T-cell (primary cell): Measurements from ENCODE around the gene IGFBPL1. TPM values are rescaled to one million over a fixed set of nuclear protein-coding genes. Genes with fewer than 3 reads are reported as not detected.

Experiments
- ATAC-seq, 4 experiments: fragments of 200-7000 bp in 3 of 4; fragments of 150-1000 bp in 1 of 4; cut with Tn5 transposase; replicated peaks in 1 of 4; 1 replicate in 3 of 4; 2 replicates in 1 of 4; pipeline ENCODE4 v1.10.0; 2021; ENCODE audit warnings: moderate library complexity in 3 of 4, mild to moderate bottlenecking in 2 of 4, moderate number of reproducible peaks in 1 of 4
- CTCF ChIA-PET, 2 donors: fragments of 300-600 bp; sonication (Branson Sonifier 250); formaldehyde crosslinking; loops; one replicate each; lab custom pipeline; 2022; ENCODE audit warnings: antibody characterized with exemption in 2 of 2; lab: Charles Lee
- POLR2A ChIA-PET, 2 donors: fragments of 300-600 bp; sonication (Branson Sonifier 250); formaldehyde crosslinking; loops; one replicate each; lab custom pipeline; 2022; ENCODE audit warnings: antibody characterized with exemption in 2 of 2; lab: Charles Lee
- DNase-seq, 35 experiments: peaks; one replicate each; pipeline versions ENCODE4 v3.0.0 to v3.0.0-alpha.2; 2013 to 2023
- H3K27ac ChIP-seq: one replicate; pipeline ENCODE4 v1.5.1; 2013; ENCODE audit warnings: low read length
- H3K27me3 ChIP-seq, 2 experiments: replicated peaks in 1 of 2; 1 replicate in 1 of 2; 2 replicates in 1 of 2; pipeline versions ENCODE4 v1.6.1 to v1.7.0; 2013; ENCODE audit warnings: low read length in 1 of 2, mixed read lengths in 1 of 2; ENCODE audit not compliant: control insufficient read depth in 2 of 2, insufficient read depth in 2 of 2; ENCODE audit errors: extremely low read depth in 1 of 2
- H3K36me3 ChIP-seq, 2 donors: 1 replicate in 1 of 2; 2 replicates in 1 of 2; pipeline versions ENCODE4 v1.6.1 to v1.7.0; 2013; ENCODE audit warnings: low read length in 1 of 2; ENCODE audit not compliant: control insufficient read depth in 2 of 2, insufficient read depth in 1 of 2; ENCODE audit errors: extremely low read depth in 1 of 2
- H3K4me1 ChIP-seq, 2 experiments: 1 replicate in 1 of 2; 2 replicates in 1 of 2; pipeline versions ENCODE4 v1.6.1 to v1.7.0; 2013; ENCODE audit warnings: low read length in 2 of 2, mixed read lengths in 1 of 2; ENCODE audit not compliant: insufficient read depth in 2 of 2, control insufficient read depth in 1 of 2; ENCODE audit errors: extremely low read depth in 1 of 2
- H3K4me3 ChIP-seq, 2 donors: 1 replicate in 1 of 2; 2 replicates in 1 of 2; pipeline versions ENCODE4 v1.5.1 to v1.7.0; 2013; ENCODE audit warnings: mild to moderate bottlenecking in 2 of 2, low read length in 1 of 2, moderate library complexity in 1 of 2; ENCODE audit not compliant: control insufficient read depth in 1 of 2; ENCODE audit errors: extremely low read depth in 1 of 2
- H3K9me3 ChIP-seq: 2 replicates; pipeline ENCODE4 v1.7.0; 2013
- H3K27ac Mint-ChIP-seq, 2 donors: one replicate each; pipeline ENCODE4 v1.8.0; 2020 to 2021; ENCODE audit warnings: mild to moderate bottlenecking in 2 of 2, mixed read lengths in 2 of 2
- H3K27me3 Mint-ChIP-seq, 2 donors: one replicate each; pipeline ENCODE4 v1.8.0; 2021 to 2022; ENCODE audit warnings: mixed read lengths in 2 of 2
- H3K36me3 Mint-ChIP-seq: one replicate; pipeline ENCODE4 v1.8.0; 2021; ENCODE audit warnings: mixed read lengths
- H3K4me1 Mint-ChIP-seq, 3 donors: one replicate each; pipeline ENCODE4 v1.8.0; 2020 to 2022; ENCODE audit warnings: mixed read lengths in 3 of 3, mild to moderate bottlenecking in 1 of 3
- H3K4me3 Mint-ChIP-seq, 3 donors: one replicate each; pipeline ENCODE4 v1.8.0; 2020 to 2022; ENCODE audit warnings: mild to moderate bottlenecking in 3 of 3, mixed read lengths in 3 of 3, moderate library complexity in 3 of 3
- H3K9me3 Mint-ChIP-seq, 3 donors: one replicate each; pipeline ENCODE4 v1.8.0; 2020 to 2022; ENCODE audit warnings: mixed read lengths in 3 of 3
- WGBS: methylation state at CpG from one replicate; pipeline ENCODE4 v1.1.5; 2013; ENCODE audit warnings: missing lambda C conversion rate; ENCODE audit not compliant: insufficient coverage; 5-methylcytosine and 5-hydroxymethylcytosine counted together
- total RNA-seq, 35 experiments: library from RNA in 6 of 35; stranded (reverse) in 6 of 35; fragments of 120-200 nt in 1 of 35; gene quantifications; one replicate each; pipeline versions ENCODE4 v1.2.1 to v1.2.4 and lab custom pipeline; 2013 to 2026

IGFBPL1 gene
- total RNA-seq, 5 donors from 2014 or later (not counting 1 experiment from before 2014, with no cell fraction given), result not detected

GRCh38 chr9:38416461-38416860 is 7.8 kb downstream of the IGFBPL1 start:
- no peaks in the 10 kb centered on the region for H3K9me3 Mint-ChIP-seq
- H3K27me3 Mint-ChIP-seq, result peaks cover 17 to 19% of the 10 kb centered on the region in 2 donors
- no peaks in the 10 kb centered on the region for H3K4me1 Mint-ChIP-seq
- 50% methylated on average over 2 of the region's 4 CpGs for WGBS
- POLR2A ChIA-PET, result no interaction called here
- no peak overlapping the region for H3K4me3 ChIP-seq
- DNase-seq, result no peak
- H3K4me3 Mint-ChIP-seq, result no peak overlapping the region
- H3K27me3 ChIP-seq, result peaks cover 0 to 25% of the 10 kb centered on the region in 2 experiments
- H3K4me1 ChIP-seq, result no peaks in the 10 kb centered on the region
- no peak overlapping the region for H3K27ac ChIP-seq
- no peaks in the 10 kb centered on the region for H3K36me3 ChIP-seq
- H3K36me3 Mint-ChIP-seq, result no peaks in the 10 kb centered on the region
- no peak for ATAC-seq
- no peaks in the 10 kb centered on the region for H3K9me3 ChIP-seq
- H3K27ac Mint-ChIP-seq, result no peak overlapping the region
- CTCF ChIA-PET, result interaction anchor here in 1 of 2 donors (1.3 kb wide), 1 partner anchor 19 kb away, joined by 3 read pairs; no protein-coding TSS in a partner anchor

- DNase-seq (no peak), ATAC-seq (no peak)
- CTCF ChIA-PET, result no interaction called here
- H3K4me1 ChIP-seq, result no peaks in the 10 kb centered on the region
- H3K4me3 Mint-ChIP-seq, result no peak overlapping the region
- H3K36me3 Mint-ChIP-seq, result no peaks in the 10 kb centered on the region
- no peaks in the 10 kb centered on the region for H3K9me3 Mint-ChIP-seq
- peaks cover 0 to 24% of the 10 kb centered on the region in 2 experiments for H3K27me3 ChIP-seq
- H3K27ac ChIP-seq, result no peak overlapping the region
- 81% methylated on average over 8 of the region's 8 CpGs for WGBS
- H3K4me1 Mint-ChIP-seq, result no peaks in the 10 kb centered on the region
- H3K9me3 ChIP-seq, result no peaks in the 10 kb centered on the region
- H3K27me3 Mint-ChIP-seq, result peaks cover 13 to 14% of the 10 kb centered on the region in 2 donors
- POLR2A ChIA-PET, result no interaction called here
- no peak overlapping the region for H3K27ac Mint-ChIP-seq
- H3K4me3 ChIP-seq, result no peak overlapping the region
- H3K36me3 ChIP-seq, result no peaks in the 10 kb centered on the region
Observed at GRCh38 chr9:38415856-38416255, 8.4 kb downstream of the IGFBPL1 start.

- DNase-seq, result no peak
Observed at GRCh38 chr9:38414040-38414723, 10.1 kb downstream of the IGFBPL1 start.

GRCh38 chr9:38413283-38413682 is 11.0 kb downstream of the IGFBPL1 start:
- no peak for ATAC-seq
- peaks cover 3 to 19% of the 10 kb centered on the region in 2 donors for H3K27me3 Mint-ChIP-seq
- Histone ChIP-seq H3K9me3 (no peaks in the 10 kb centered on the region), H3K4me3 (no peak overlapping the region), H3K27me3 (peaks cover 0 to 21% of the 10 kb centered on the region in 2 experiments), H3K4me1 (no peaks in the 10 kb centered on the region), H3K36me3 (no peaks in the 10 kb centered on the region), H3K27ac (no peak overlapping the region)
- no peaks in the 10 kb centered on the region for H3K36me3 Mint-ChIP-seq
- H3K4me1 Mint-ChIP-seq, result no peaks in the 10 kb centered on the region
- H3K9me3 Mint-ChIP-seq, result no peaks in the 10 kb centered on the region
- CTCF ChIA-PET, result no interaction called here
- DNase-seq, result no peak
- H3K27ac Mint-ChIP-seq, result no peak overlapping the region
- POLR2A ChIA-PET, result no interaction called here
- no peak overlapping the region for H3K4me3 Mint-ChIP-seq
- 75% methylated on average over 3 of the region's 7 CpGs for WGBS

More at GRCh38 chr9:38414040-38414723, 10.1 kb downstream of the IGFBPL1 start:
- Histone ChIP-seq H3K4me3 (no peak overlapping the region), H3K9me3 (no peaks in the 10 kb centered on the region), H3K27ac (no peak overlapping the region), H3K4me1 (no peaks in the 10 kb centered on the region), H3K36me3 (no peaks in the 10 kb centered on the region), H3K27me3 (peaks cover 0 to 21% of the 10 kb centered on the region in 2 experiments)
- Mint-ChIP-seq H3K4me3 (no peak overlapping the region), H3K36me3 (no peaks in the 10 kb centered on the region), H3K27ac (no peak overlapping the region), H3K9me3 (no peaks in the 10 kb centered on the region), H3K4me1 (no peaks in the 10 kb centered on the region), H3K27me3 (peaks cover 3 to 19% of the 10 kb centered on the region in 2 donors)
- CTCF ChIA-PET, result no interaction called here
- 69% methylated on average over 3 of the region's 24 CpGs for WGBS
- POLR2A ChIA-PET, result no interaction called here
- ATAC-seq, result no peak

GRCh38 chr9:38412751-38413150 is 11.5 kb downstream of the IGFBPL1 start:
- WGBS, result 75% methylated on average over 1 of the region's 6 CpGs
- Histone ChIP-seq H3K36me3 (no peaks in the 10 kb centered on the region), H3K9me3 (no peaks in the 10 kb centered on the region), H3K4me3 (no peak overlapping the region), H3K27me3 (peaks cover 0 to 21% of the 10 kb centered on the region in 2 experiments), H3K4me1 (no peaks in the 10 kb centered on the region), H3K27ac (no peak overlapping the region)
- ChIA-PET POLR2A (interaction anchor here in 1 of 2 donors (0.6 kb wide), 1 partner anchor 40 kb away, joined by 3 read pairs; no protein-coding TSS in a partner anchor), CTCF (no interaction called here)
- DNase-seq (no peak), ATAC-seq (no peak)
- Mint-ChIP-seq H3K27ac (no peak overlapping the region), H3K4me3 (no peak overlapping the region), H3K9me3 (no peaks in the 10 kb centered on the region), H3K36me3 (no peaks in the 10 kb centered on the region), H3K4me1 (no peaks in the 10 kb centered on the region), H3K27me3 (peaks cover 3 to 19% of the 10 kb centered on the region in 2 donors)

- Histone ChIP-seq H3K27me3 (peaks cover 0 to 20% of the 10 kb centered on the region in 2 experiments), H3K4me3 (no peak overlapping the region), H3K4me1 (no peaks in the 10 kb centered on the region), H3K36me3 (no peaks in the 10 kb centered on the region), H3K27ac (no peak overlapping the region), H3K9me3 (no peaks in the 10 kb centered on the region)
- no peak for ATAC-seq
- Mint-ChIP-seq H3K9me3 (no peaks in the 10 kb centered on the region), H3K36me3 (no peaks in the 10 kb centered on the region), H3K27me3 (peaks cover 11 to 33% of the 10 kb centered on the region in 2 donors), H3K4me1 (no peaks in the 10 kb centered on the region), H3K4me3 (no peak overlapping the region), H3K27ac (no peak overlapping the region)
- no peak for DNase-seq
- CTCF ChIA-PET, result no interaction called here
- WGBS, result 25% methylated on average over 4 of the region's 4 CpGs
- POLR2A ChIA-PET, result no interaction called here
Observed at GRCh38 chr9:38408719-38409118, 15.5 kb downstream of the IGFBPL1 start.
